ENCODE data around the gene KLK13.

GRCh38 chr19:51096473-51097165 lies 31.7 kb upstream of the KLK13 start:
- no peak for TF ChIP-seq POLR2A (IDR thresholded peaks at IDR 0.05)
- no peak for TF ChIP-seq CTCF (IDR thresholded peaks at IDR 0.05)
- TF ChIP-seq EP300 (IDR thresholded peaks at IDR 0.05) = no peak
